Measurements from ENCODE around the gene CSNK1A1.
A peak's percentile ranks its signal among the peaks of the same experiment; 100 is the strongest.

The CSNK1A1 gene

GRCh38 chr5:149552038-149552494, 827 bp upstream of the CSNK1A1 start:
- no peak for TF ChIP-seq CTCF (IDR thresholded peaks at IDR 0.05; ENCODE audit: extremely low read depth, missing control alignments)
- DNase-seq (ENCODE audit: low spot score): no peak

GRCh38 chr5:149550594-149551226, 529 bp downstream of the CSNK1A1 start:
- DNase-seq (ENCODE audit: low spot score): peak; percentile 20
- TF ChIP-seq CTCF (IDR thresholded peaks at IDR 0.05; ENCODE audit: extremely low read depth, missing control alignments): no peak

GRCh38 chr5:149550268-149550583, 1.0 kb downstream of the CSNK1A1 start:
- no peak for DNase-seq (ENCODE audit: low spot score)
- no peak for TF ChIP-seq CTCF (IDR thresholded peaks at IDR 0.05; ENCODE audit: extremely low read depth, missing control alignments)

- TF ChIP-seq CTCF (IDR thresholded peaks at IDR 0.05; ENCODE audit: extremely low read depth, missing control alignments): no peak
- DNase-seq (ENCODE audit: low spot score): peak; percentile 58
Measured at GRCh38 chr5:149549461-149550267, 1.6 kb downstream of the CSNK1A1 start.

GRCh38 chr5:149546974-149547373, 4.3 kb downstream of the CSNK1A1 start:
- no peak for TF ChIP-seq CTCF (IDR thresholded peaks at IDR 0.05; ENCODE audit: extremely low read depth, missing control alignments)
- DNase-seq (ENCODE audit: low spot score): no peak

GRCh38 chr5:149545327-149545726, 5.9 kb downstream of the CSNK1A1 start:
- no peak for TF ChIP-seq CTCF (IDR thresholded peaks at IDR 0.05; ENCODE audit: extremely low read depth, missing control alignments)
- no peak for DNase-seq (ENCODE audit: low spot score)

GRCh38 chr5:149544028-149544420, 7.2 kb downstream of the CSNK1A1 start:
- no peak for TF ChIP-seq CTCF (IDR thresholded peaks at IDR 0.05; ENCODE audit: extremely low read depth, missing control alignments)
- no peak for DNase-seq (ENCODE audit: low spot score)
